Measurements from ENCODE around the gene SLC39A8.

- no peak for TF ChIP-seq EZH2 (IDR thresholded peaks at IDR 0.05; ENCODE audit: borderline replicate concordance, insufficient read depth, low read length, poor library complexity, severe bottlenecking)
- no peak for TF ChIP-seq CTCF (IDR thresholded peaks at IDR 0.05; ENCODE audit: poor library complexity, severe bottlenecking)
- TF ChIP-seq POLR2AphosphoS5 (IDR thresholded peaks at IDR 0.05), result no peak
- TF ChIP-seq REST (IDR thresholded peaks at IDR 0.05; ENCODE audit: borderline replicate concordance), result no peak
- TF ChIP-seq TAF1 (IDR thresholded peaks at IDR 0.05; ENCODE audit: low read depth), result no peak
- no peak for TF ChIP-seq SMC3 (conservative IDR thresholded peaks at IDR 0.05; ENCODE audit: poor library complexity)
- TF ChIP-seq MXI1 (conservative IDR thresholded peaks at IDR 0.05; ENCODE audit: poor library complexity, severe bottlenecking), result no peak
Observed at GRCh38 chr4:102247041-102247440, 98.2 kb downstream of the SLC39A8 start.

Data from neural cell (in vitro differentiated cells).